Endothelial cell of umbilical vein (primary cell): ENCODE measurements around the gene GLDC. TPM values are rescaled to one million over a fixed set of nuclear protein-coding genes. Genes with fewer than 3 reads are reported as not detected.
"Not testable (repeated sequence)": the region's sequence is repeated elsewhere in the genome, so short reads cannot be mapped to it uniquely, and the experiment has no call there.

ENCODE experiments used
- BruUV-seq: library from RNA; stranded (reverse); fragments of 400-500 nt; replicated peaks from 2 replicates; lab custom pipeline; 2021; lab: Mats Ljungman, UMichigan
- CTCF ChIA-PET: fragments of 300-600, 350-600 bp; sonication (Branson Sonifier 250); formaldehyde crosslinking; loops from one replicate; lab custom pipeline; 2021; ENCODE audit warnings: antibody characterized with exemption, inconsistent platforms; lab: Charles Lee
- POLR2A ChIA-PET: fragments of 300-600, 350-600 bp; sonication (Branson Sonifier 250); formaldehyde crosslinking; loops from one replicate; lab custom pipeline; 2021; ENCODE audit warnings: antibody characterized with exemption, inconsistent platforms; lab: Charles Lee
- DNase-seq: peaks from one replicate; pipeline ENCODE4 v3.0.0-alpha.2; 2011; ENCODE audit warnings: low read depth, low spot score
- FAIRE-seq: peaks from 2 replicates; lab custom pipeline; 2011; peaks lifted over from hg19 to GRCh38; lab: Jason Lieb, UNC
- H2AFZ ChIP-seq: 2 replicates; pipeline ENCODE4 v1.6.0; 2012; ENCODE audit warnings: low read depth, low read length, control low read depth, inconsistent platforms
- H3K27ac ChIP-seq: 2 replicates; pipeline ENCODE4 v1.5.1; 2011; ENCODE audit warnings: low read depth, mild to moderate bottlenecking, control low read depth, low read length, moderate library complexity; ENCODE audit not compliant: insufficient read depth
- H3K27me3 ChIP-seq, 2 experiments: 2 replicates each; pipeline versions ENCODE4 v1.6.0 to v1.6.1; 2011; ENCODE audit warnings: low read length in 2 of 2, mixed read lengths in 1 of 2; ENCODE audit not compliant: control insufficient read depth in 2 of 2, insufficient read depth in 2 of 2
- H3K36me3 ChIP-seq, 2 experiments: 2 replicates in 1 of 2; 3 replicates in 1 of 2; pipeline ENCODE4 v1.5.1; 2011; ENCODE audit warnings: low read length in 2 of 2, mild to moderate bottlenecking in 1 of 2, moderate library complexity in 1 of 2; ENCODE audit not compliant: control insufficient read depth in 2 of 2, insufficient read depth in 2 of 2; ENCODE audit errors: extremely low read depth in 1 of 2
- H3K4me1 ChIP-seq: 3 replicates; pipeline ENCODE4 v1.5.1; 2011; ENCODE audit warnings: mild to moderate bottlenecking, low read length; ENCODE audit not compliant: control insufficient read depth, insufficient read depth; ENCODE audit errors: extremely low read depth
- H3K4me2 ChIP-seq: 2 replicates; pipeline ENCODE4 v1.6.1; 2011; ENCODE audit warnings: low read length, control low read depth, mixed read lengths; ENCODE audit not compliant: insufficient read depth
- H3K4me3 ChIP-seq, 3 experiments: fragments of 200-600 bp in 1 of 3; sonication (generic), shearing (Covaris generic) in 1 of 3; replicated peaks in 1 of 3; 2 replicates each; pipeline ENCODE4 v1.5.1; 2011 to 2016; ENCODE audit warnings: control low read depth in 3 of 3, low read length in 3 of 3, mild to moderate bottlenecking in 2 of 3, inconsistent platforms in 1 of 3, low read depth in 1 of 3, moderate library complexity in 1 of 3; ENCODE audit not compliant: insufficient read depth in 1 of 3
- H3K79me2 ChIP-seq: 2 replicates; pipeline ENCODE4 v1.6.0; 2012; ENCODE audit warnings: low read length, inconsistent platforms; ENCODE audit not compliant: control insufficient read depth, insufficient read depth
- H3K9ac ChIP-seq: replicated peaks from 2 replicates; pipeline ENCODE3; 2011; ENCODE audit warnings: low read length, control low read depth; ENCODE audit not compliant: insufficient read depth; ENCODE audit errors: extremely low read depth
- H3K9me1 ChIP-seq: replicated peaks from 3 replicates; pipeline ENCODE4 v1.6.0; 2011; ENCODE audit warnings: mild to moderate bottlenecking, low read length; ENCODE audit not compliant: control insufficient read depth, insufficient read depth; ENCODE audit errors: extremely low read depth
- H3K9me3 ChIP-seq: replicated peaks from 2 replicates; pipeline ENCODE4 v1.5.1; 2012; ENCODE audit warnings: low read length, inconsistent platforms; ENCODE audit not compliant: control insufficient read depth, insufficient read depth
- H4K20me1 ChIP-seq: replicated peaks from 2 replicates; pipeline ENCODE3; 2011; ENCODE audit warnings: mild to moderate bottlenecking, low read length; ENCODE audit not compliant: control insufficient read depth, insufficient read depth; ENCODE audit errors: extremely low read depth
- EZH2 ChIP-seq: IDR thresholded peaks from 2 replicates; pipeline ENCODE4 v1.6.1; 2012; ENCODE audit warnings: borderline replicate concordance, low read depth, mild to moderate bottlenecking, moderate library complexity, low read length, inconsistent platforms; ENCODE audit not compliant: severe bottlenecking
- FOS ChIP-seq: IDR thresholded peaks from 2 replicates; pipeline ENCODE4 v1.6.1; 2011; ENCODE audit warnings: mild to moderate bottlenecking, low read length, moderate library complexity, borderline replicate concordance; ENCODE audit not compliant: insufficient read depth
- GATA2 ChIP-seq: IDR thresholded peaks from 2 replicates; pipeline ENCODE4 v1.7.0; 2011; ENCODE audit warnings: low read depth, mild to moderate bottlenecking, moderate library complexity, mixed read lengths, low read length; ENCODE audit not compliant: insufficient read length, insufficient read depth
- JUN ChIP-seq: IDR thresholded peaks from 2 replicates; pipeline ENCODE4 v1.6.1; 2011; ENCODE audit warnings: borderline replicate concordance, low read depth; ENCODE audit not compliant: insufficient read length, insufficient read depth
- MYC ChIP-seq: IDR thresholded peaks from one replicate; pipeline ENCODE4 v1.6.1; 2011; ENCODE audit warnings: mild to moderate bottlenecking, low read depth, low read length
- POLR2A ChIP-seq: IDR thresholded peaks from 2 replicates; pipeline ENCODE4 v1.6.1; 2012; ENCODE audit warnings: low read depth, mild to moderate bottlenecking, control low read depth, low read length
- POLR2AphosphoS5 ChIP-seq: IDR thresholded peaks from 2 replicates; pipeline ENCODE4 v1.6.1; 2012; ENCODE audit warnings: low read depth, mild to moderate bottlenecking, control low read depth, low read length, moderate library complexity; ENCODE audit not compliant: insufficient read depth
- dilution Hi-C: fragments of 300-500 bp; cut with MboI; formaldehyde crosslinking; loops from one replicate; pipeline ENCODE4 v1.15.0; 2019; ENCODE audit warnings: low sequenced_read_pairs; ENCODE audit not compliant: extremely low pct_ligation_motif_present
- intact Hi-C: fragments of 100-400 bp; cut with micrococcal nuclease; formaldehyde crosslinking; loops from one replicate; pipeline ENCODE4 v1.10.0; 2022
- polyA plus RNA-seq, 4 experiments: library from polyadenylated mRNA; depleted of rRNA in 3 of 4; stranded (reverse) in 3 of 4; unstranded in 1 of 4; fragments of >200 nt; gene quantifications; 2 replicates each; pipeline versions ENCODE4 v1.2.1 to v1.2.3, GENCODE V29; 2011 to 2012; ENCODE audit warnings: missing spikeins in 1 of 4
- total RNA-seq: library from RNA; stranded (reverse); gene quantifications from 2 replicates; pipeline ENCODE4 v1.2.3, GENCODE V29; 2021
- TF ChIP-seq, protein P1 (sequence below), 2 donors: IDR thresholded peaks; 1 replicate in 1 of 2; 2 replicates in 1 of 2; pipeline ENCODE4 v1.5.1; 2011; ENCODE audit warnings: low read length in 2 of 2, mild to moderate bottlenecking in 2 of 2, moderate library complexity in 2 of 2, control low read depth in 1 of 2, inconsistent platforms in 1 of 2, low read depth in 1 of 2; ENCODE audit not compliant: insufficient read depth in 1 of 2; ENCODE audit errors: extremely low read depth in 1 of 2
- TF ChIP-seq, protein P2 (sequence below): IDR thresholded peaks from 2 replicates; pipeline ENCODE4 v1.6.1; 2011; ENCODE audit not compliant: insufficient read depth, insufficient read length

The GLDC gene
- total and polyA plus RNA-seq, 2 donors (not counting 3 experiments of a cell fraction or from before 2014, with no cell fraction given), result 1.8 to 2.6 TPM

DNA sequence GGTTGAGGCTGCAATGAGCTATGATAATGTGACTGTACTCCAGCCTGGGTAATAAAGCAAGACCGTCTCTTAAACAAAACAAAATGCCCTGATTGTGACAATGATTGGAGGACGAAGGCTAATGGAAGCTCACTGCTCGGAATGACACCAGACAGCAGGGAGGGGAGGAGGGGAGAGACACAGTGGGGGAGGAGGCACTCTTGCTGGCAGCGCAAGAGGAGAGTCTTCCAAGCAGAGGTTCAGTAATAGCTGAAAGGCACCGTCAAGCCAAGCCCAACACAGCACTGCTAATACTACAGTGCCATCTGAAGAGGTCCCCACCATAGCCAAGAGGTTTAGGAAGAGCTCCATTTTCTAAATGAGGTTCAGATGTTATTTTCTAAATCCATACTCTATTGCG lies 102.3 kb downstream of the GLDC start:
- BruUV-seq, result no TSS peak
- Histone ChIP-seq H3K9me1 (no peaks in the 10 kb centered on the region), H3K79me2 (no peaks in the 10 kb centered on the region), H3K4me3 (no peak overlapping the region), H3K9me3 (no peaks in the 10 kb centered on the region), H3K4me2 (no peak overlapping the region), H3K27ac (no peak overlapping the region), H4K20me1 (no peaks in the 10 kb centered on the region), H3K9ac (no peak overlapping the region), H3K4me1 (no peaks in the 10 kb centered on the region), H2AFZ (no peak overlapping the region), H3K36me3 (no peaks in the 10 kb centered on the region), H3K27me3 (no peaks in the 10 kb centered on the region)
- intact Hi-C loops, result no loop called here
- TF ChIP-seq FOS (no peak), POLR2AphosphoS5 (no peak), EZH2 (no peak), POLR2A (no peak), JUN (no peak), GATA2 (no peak), MYC (no peak)
- TF ChIP-seq, protein P1, sequence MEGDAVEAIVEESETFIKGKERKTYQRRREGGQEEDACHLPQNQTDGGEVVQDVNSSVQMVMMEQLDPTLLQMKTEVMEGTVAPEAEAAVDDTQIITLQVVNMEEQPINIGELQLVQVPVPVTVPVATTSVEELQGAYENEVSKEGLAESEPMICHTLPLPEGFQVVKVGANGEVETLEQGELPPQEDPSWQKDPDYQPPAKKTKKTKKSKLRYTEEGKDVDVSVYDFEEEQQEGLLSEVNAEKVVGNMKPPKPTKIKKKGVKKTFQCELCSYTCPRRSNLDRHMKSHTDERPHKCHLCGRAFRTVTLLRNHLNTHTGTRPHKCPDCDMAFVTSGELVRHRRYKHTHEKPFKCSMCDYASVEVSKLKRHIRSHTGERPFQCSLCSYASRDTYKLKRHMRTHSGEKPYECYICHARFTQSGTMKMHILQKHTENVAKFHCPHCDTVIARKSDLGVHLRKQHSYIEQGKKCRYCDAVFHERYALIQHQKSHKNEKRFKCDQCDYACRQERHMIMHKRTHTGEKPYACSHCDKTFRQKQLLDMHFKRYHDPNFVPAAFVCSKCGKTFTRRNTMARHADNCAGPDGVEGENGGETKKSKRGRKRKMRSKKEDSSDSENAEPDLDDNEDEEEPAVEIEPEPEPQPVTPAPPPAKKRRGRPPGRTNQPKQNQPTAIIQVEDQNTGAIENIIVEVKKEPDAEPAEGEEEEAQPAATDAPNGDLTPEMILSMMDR (IDR thresholded peaks at IDR 0.05; ENCODE audit: extremely low read depth in 1 of 2, insufficient read depth in 1 of 2, low read depth in 1 of 2, low read length in 2 of 2), result no peak
- TF ChIP-seq, protein P2, sequence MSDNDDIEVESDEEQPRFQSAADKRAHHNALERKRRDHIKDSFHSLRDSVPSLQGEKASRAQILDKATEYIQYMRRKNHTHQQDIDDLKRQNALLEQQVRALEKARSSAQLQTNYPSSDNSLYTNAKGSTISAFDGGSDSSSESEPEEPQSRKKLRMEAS, result no peak
- FAIRE-seq, result no peak
- ChIA-PET POLR2A (interaction anchor here (0.7 kb wide), 1 partner anchor 12 kb away, joined by 4 read pairs; no protein-coding TSS in a partner anchor), CTCF (interaction anchor here (0.7 to 1.9 kb wide), 5 partner anchors 8 to 188 kb away, joined by 3 to 11 read pairs (median 4); no protein-coding TSS in a partner anchor)
- DNase-seq, result no peak
- dilution Hi-C loops, result no loop called here

DNA sequence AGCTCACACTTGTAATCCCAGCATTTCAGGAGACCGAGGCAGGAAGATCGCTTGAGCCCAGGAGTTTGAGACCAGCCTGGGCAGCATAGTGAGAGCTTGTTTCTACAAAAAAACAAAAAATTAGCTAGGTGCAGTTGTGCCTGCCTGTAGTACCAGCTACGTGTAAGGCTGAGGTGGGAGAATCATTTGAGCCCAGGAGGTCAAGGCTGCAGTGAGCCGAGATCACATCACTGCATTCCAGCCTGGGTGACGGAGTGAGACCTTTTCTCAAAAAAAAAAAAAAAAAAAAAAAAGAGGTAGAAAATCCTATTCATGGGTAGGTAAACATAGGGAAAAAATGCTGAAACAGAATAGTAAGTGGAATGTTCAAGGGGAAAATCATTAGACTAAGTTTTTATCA lies 102.9 kb downstream of the GLDC start:
- H3K27me3 ChIP-seq, H3K9me3 ChIP-seq, H3K4me3 ChIP-seq, H3K36me3 ChIP-seq, H3K4me2 ChIP-seq, H4K20me1 ChIP-seq, DNase-seq, H2AFZ ChIP-seq, H3K4me1 ChIP-seq, intact Hi-C loops, BruUV-seq, H3K9ac ChIP-seq, H3K9me1 ChIP-seq, FAIRE-seq, H3K79me2 ChIP-seq, H3K27ac ChIP-seq, dilution Hi-C loops: not testable (repeated sequence)
- ChIA-PET POLR2A (interaction anchor here (0.7 kb wide), 1 partner anchor 11 kb away, joined by 4 read pairs; no protein-coding TSS in a partner anchor), CTCF (interaction anchor here (0.7 to 1.9 kb wide), 5 partner anchors 9 to 188 kb away, joined by 3 to 11 read pairs (median 4); no protein-coding TSS in a partner anchor)
